ENCODE data around the gene VPS13A. TPM values are rescaled to one million over a fixed set of nuclear protein-coding genes. Genes with fewer than 3 reads are reported as not detected.

Gene VPS13A
- total and polyA plus RNA-seq, 2 of the 13 experiments (the other 11 are each of a cell fraction or from before 2014, with no cell fraction given) = 20.4 to 20.7 TPM

DNA sequence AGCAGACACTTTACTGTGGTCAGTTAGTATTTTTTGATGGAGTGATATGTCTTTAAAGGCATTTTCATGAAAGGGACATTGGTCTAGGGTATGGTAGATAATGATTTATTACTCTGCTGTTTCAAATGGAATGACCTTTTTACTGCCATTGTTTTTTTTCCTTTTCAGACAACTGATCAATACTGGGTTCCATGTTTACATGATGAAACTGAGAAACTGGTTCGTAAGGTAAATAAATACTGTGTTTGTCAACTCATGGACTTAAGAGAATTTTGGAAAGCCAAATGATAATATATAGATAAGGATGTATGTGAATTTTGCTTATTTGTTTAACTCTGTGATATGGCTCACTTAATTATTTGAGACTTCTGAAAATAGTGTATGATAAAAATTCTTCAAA is 35.5 kb downstream of the VPS13A start (continued):
- TF ChIP-seq PTBP1 (IDR thresholded peaks at IDR 0.05; ENCODE audit: low read depth, low read length, poor library complexity, severe bottlenecking) (no peak), BCL6 (CRISPR knock-in tag; IDR thresholded peaks at IDR 0.05) (peak; percentile 51), ZNF883 (CRISPR knock-in tag; IDR thresholded peaks at IDR 0.05; ENCODE audit: not compliant biosample characterization) (no peak), ZNF441 (CRISPR knock-in tag; IDR thresholded peaks at IDR 0.05; ENCODE audit: borderline replicate concordance) (no peak), SOX13 (IDR thresholded peaks at IDR 0.05) (no peak), SOX13 (CRISPR knock-in tag; conservative IDR thresholded peaks at IDR 0.05 in 1 of 2, IDR thresholded peaks at IDR 0.05 in 1 of 2) (peak in 1 of 2 experiments; percentile 33; a peak in 1 of 4 replicates)

DNA sequence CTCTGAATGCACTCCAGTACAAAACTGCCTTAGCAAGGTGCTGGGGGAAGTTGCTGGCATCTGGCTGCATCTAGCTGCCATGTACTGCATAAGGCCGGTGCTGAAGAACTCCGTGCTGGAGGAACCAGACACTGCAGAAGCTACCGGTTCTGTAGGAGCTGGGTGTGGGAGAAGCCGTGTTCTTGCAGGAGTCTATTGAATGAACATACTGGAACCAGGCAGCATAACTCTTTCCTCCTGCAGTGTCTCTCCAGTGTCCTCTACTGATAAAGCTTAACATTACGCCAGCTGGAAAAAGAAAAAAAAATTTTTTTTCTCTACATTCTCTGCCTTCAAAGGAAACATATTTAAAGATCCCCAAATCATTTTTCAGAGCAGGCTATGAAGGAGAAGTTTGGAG is 38.5 kb downstream of the VPS13A start:
- Histone ChIP-seq H3K4me1 (ENCODE audit: insufficient read depth, low read length) (peaks cover 6% of the 10 kb centered on the region; the same call in 1 of the 2 replicates), H3K27me3 (ENCODE audit: control insufficient read depth in 1 of 2, insufficient read depth in 2 of 2, low read length in 2 of 2) (no peaks in the 10 kb centered on the region), H3K9me3 (ENCODE audit: low read length) (no peaks in the 10 kb centered on the region), H3K9ac (ENCODE audit: insufficient read depth, low read depth, low read length) (no peak overlapping the region), H3K4me2 (ENCODE audit: low read depth, low read length) (no peak overlapping the region), H2AFZ (ENCODE audit: low read length) (no peak overlapping the region), H3K79me2 (ENCODE audit: insufficient read depth, low read length) (no peaks in the 10 kb centered on the region), H3K36me3 (replicated peaks in 1 of 2; ENCODE audit: control insufficient read depth in 1 of 2, insufficient read depth in 2 of 2, low read length in 2 of 2) (peaks cover 5 to 30% of the 10 kb centered on the region in 2 experiments; a peak in 3 of 5 replicates), H3K4me3 (replicated peaks in 1 of 3; ENCODE audit: insufficient read depth in 1 of 3, low read depth in 2 of 3, low read length in 3 of 3) (no peak overlapping the region), H3K27ac (ENCODE audit: extremely low read length, insufficient read depth, low read length) (no peak overlapping the region), H4K20me1 (ENCODE audit: insufficient read depth, low read length) (peaks cover 2% of the 10 kb centered on the region; the same call in 1 of the 2 replicates)
- in situ Hi-C loops (cut with HindIII; ENCODE audit: extremely low pct_ligation_motif_present, low pct_unique_long_range_greater_than_20kb) = no loop called here
- FAIRE-seq (no peak), ATAC-seq (peak; percentile 72; the same call in 2 of the 3 replicates), DNase-seq (ENCODE audit: low spot score) (peak; percentile 14)
- WGBS (ENCODE audit: low lambda C conversion rate) = 96% methylated on average over 5 of the region's 5 CpGs
- BruUV-seq (replicated peaks) = no TSS peak
- POLR2A ChIA-PET = no interaction called here
- intact Hi-C loops (cut with micrococcal nuclease; ENCODE audit: unreplicated experiment) = loop anchor here (1.0 kb wide), 1 partner anchor 49 kb away; no protein-coding TSS in a partner anchor
- CTCF ChIA-PET (ENCODE audit: low intra/inter-chr PET ratio, low total read pairs) = no interaction called here
- TF ChIP-seq, protein P1, sequence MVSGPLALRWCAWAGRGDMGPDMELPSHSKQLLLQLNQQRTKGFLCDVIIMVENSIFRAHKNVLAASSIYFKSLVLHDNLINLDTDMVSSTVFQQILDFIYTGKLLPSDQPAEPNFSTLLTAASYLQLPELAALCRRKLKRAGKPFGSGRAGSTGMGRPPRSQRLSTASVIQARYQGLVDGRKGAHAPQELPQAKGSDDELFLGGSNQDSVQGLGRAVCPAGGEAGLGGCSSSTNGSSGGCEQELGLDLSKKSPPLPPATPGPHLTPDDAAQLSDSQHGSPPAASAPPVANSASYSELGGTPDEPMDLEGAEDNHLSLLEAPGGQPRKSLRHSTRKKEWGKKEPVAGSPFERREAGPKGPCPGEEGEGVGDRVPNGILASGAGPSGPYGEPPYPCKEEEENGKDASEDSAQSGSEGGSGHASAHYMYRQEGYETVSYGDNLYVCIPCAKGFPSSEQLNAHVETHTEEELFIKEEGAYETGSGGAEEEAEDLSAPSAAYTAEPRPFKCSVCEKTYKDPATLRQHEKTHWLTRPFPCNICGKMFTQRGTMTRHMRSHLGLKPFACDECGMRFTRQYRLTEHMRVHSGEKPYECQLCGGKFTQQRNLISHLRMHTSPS (CRISPR knock-in tag; IDR thresholded peaks at IDR 0.05; ENCODE audit: low read depth) = no peak
- TF ChIP-seq ZSCAN12 (CRISPR knock-in tag; IDR thresholded peaks at IDR 0.05) (no peak), ZNF460 (CRISPR knock-in tag; IDR thresholded peaks at IDR 0.05; ENCODE audit: borderline replicate concordance) (no peak), DNMT3B (CRISPR knock-in tag; conservative IDR thresholded peaks at IDR 0.05) (no peak), ZNF782 (CRISPR knock-in tag; IDR thresholded peaks at IDR 0.05; ENCODE audit: borderline replicate concordance) (no peak), SMC3 (IDR thresholded peaks at IDR 0.05; ENCODE audit: low read length) (peak; percentile 16; the same call in 1 of the 2 replicates), ZNF569 (CRISPR knock-in tag; IDR thresholded peaks at IDR 0.05; ENCODE audit: borderline replicate concordance) (no peak), STAG1 (CRISPR knock-in tag; IDR thresholded peaks at IDR 0.05) (peak; percentile 60), HOXA7 (CRISPR knock-in tag; IDR thresholded peaks at IDR 0.05) (no peak), KDM5B (CRISPR knock-in tag; IDR thresholded peaks at IDR 0.05; ENCODE audit: borderline replicate concordance) (no peak), ARNT (IDR thresholded peaks at IDR 0.05) (no peak), GABPA (IDR thresholded peaks at IDR 0.05; ENCODE audit: low read depth, low read length) (no peak), GABPA (CRISPR knock-in tag; IDR thresholded peaks at IDR 0.05; ENCODE audit: low read depth) (no peak)
- TF ChIP-seq, protein P2, sequence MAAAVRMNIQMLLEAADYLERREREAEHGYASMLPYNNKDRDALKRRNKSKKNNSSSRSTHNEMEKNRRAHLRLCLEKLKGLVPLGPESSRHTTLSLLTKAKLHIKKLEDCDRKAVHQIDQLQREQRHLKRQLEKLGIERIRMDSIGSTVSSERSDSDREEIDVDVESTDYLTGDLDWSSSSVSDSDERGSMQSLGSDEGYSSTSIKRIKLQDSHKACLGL (CRISPR knock-in tag; IDR thresholded peaks at IDR 0.05) = no peak
- TF ChIP-seq, protein P3, sequence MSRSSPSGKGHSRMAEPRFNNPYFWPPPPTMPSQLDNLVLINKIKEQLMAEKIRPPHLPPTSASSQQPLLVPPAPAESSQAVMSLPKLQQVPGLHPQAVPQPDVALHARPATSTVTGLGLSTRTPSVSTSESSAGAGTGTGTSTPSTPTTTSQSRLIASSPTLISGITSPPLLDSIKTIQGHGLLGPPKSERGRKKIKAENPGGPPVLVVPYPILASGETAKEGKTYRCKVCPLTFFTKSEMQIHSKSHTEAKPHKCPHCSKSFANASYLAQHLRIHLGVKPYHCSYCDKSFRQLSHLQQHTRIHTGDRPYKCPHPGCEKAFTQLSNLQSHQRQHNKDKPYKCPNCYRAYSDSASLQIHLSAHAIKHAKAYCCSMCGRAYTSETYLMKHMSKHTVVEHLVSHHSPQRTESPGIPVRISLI (CRISPR knock-in tag; IDR thresholded peaks at IDR 0.05; ENCODE audit: borderline replicate concordance) = peak; percentile 44; the same call in 1 of the 2 replicates

All from HepG2 (cell line).